ENCODE results near the gene TOPBP1.

TOPBP1 gene

GRCh38 chr3:133608388-133608787 lies 53.4 kb downstream of the TOPBP1 start:
- no peak for DNase-seq (ENCODE audit: low read depth in 2 of 2)

GRCh38 chr3:133607816-133608215 lies 53.9 kb downstream of the TOPBP1 start:
- no peak for DNase-seq (ENCODE audit: low read depth in 2 of 2)

GRCh38 chr3:133606902-133607301 lies 54.8 kb downstream of the TOPBP1 start:
- DNase-seq (ENCODE audit: low read depth in 2 of 2), result no peak

GRCh38 chr3:133606342-133606741 lies 55.4 kb downstream of the TOPBP1 start:
- DNase-seq (ENCODE audit: low read depth in 2 of 2), result no peak

- DNase-seq (ENCODE audit: low read depth in 2 of 2), result no peak
Measured at GRCh38 chr3:133600572-133601081, 61.1 kb downstream of the TOPBP1 start.

- DNase-seq (ENCODE audit: low read depth in 2 of 2), result no peak
Measured at GRCh38 chr3:133599280-133599679, 62.5 kb downstream of the TOPBP1 start.

- no peak for DNase-seq (ENCODE audit: low read depth in 2 of 2)
Measured at GRCh38 chr3:133598405-133598804, 63.3 kb downstream of the TOPBP1 start.

GRCh38 chr3:133595341-133595740 lies 66.4 kb downstream of the TOPBP1 start:
- DNase-seq (ENCODE audit: low read depth in 2 of 2), result peak in 1 of 2 donors; percentile 32

GRCh38 chr3:133593243-133593642 lies 68.5 kb downstream of the TOPBP1 start:
- DNase-seq (ENCODE audit: low read depth in 2 of 2), result no peak

- DNase-seq (ENCODE audit: low read depth in 2 of 2), result no peak
Measured at GRCh38 chr3:133592843-133593242, 68.9 kb downstream of the TOPBP1 start.

- no peak for DNase-seq (ENCODE audit: low read depth in 2 of 2)
Measured at GRCh38 chr3:133591271-133591742, 70.4 kb downstream of the TOPBP1 start.

GRCh38 chr3:133589503-133589902 lies 72.2 kb downstream of the TOPBP1 start:
- no peak for DNase-seq (ENCODE audit: low read depth in 2 of 2)

- DNase-seq (ENCODE audit: low read depth in 2 of 2), result no peak
Measured at GRCh38 chr3:133588784-133589465, 72.8 kb downstream of the TOPBP1 start.

- no peak for DNase-seq (ENCODE audit: low read depth in 2 of 2)
Measured at GRCh38 chr3:133588035-133588434, 73.7 kb downstream of the TOPBP1 start.

- no peak for DNase-seq (ENCODE audit: low read depth in 2 of 2)
Measured at GRCh38 chr3:133583396-133583795, 78.3 kb downstream of the TOPBP1 start.

- DNase-seq (ENCODE audit: low read depth in 2 of 2), result no peak
Measured at GRCh38 chr3:133578548-133579191, 83.1 kb downstream of the TOPBP1 start.

- DNase-seq (ENCODE audit: low read depth in 2 of 2), result no peak
Measured at GRCh38 chr3:133576169-133576568, 85.6 kb downstream of the TOPBP1 start.

- DNase-seq (ENCODE audit: low read depth in 2 of 2), result no peak
Measured at GRCh38 chr3:133575086-133575485, 86.7 kb downstream of the TOPBP1 start.

GRCh38 chr3:133574260-133574881 lies 87.4 kb downstream of the TOPBP1 start:
- DNase-seq (ENCODE audit: low read depth in 2 of 2), result peak; percentile 39 to 74

GRCh38 chr3:133573629-133574194 lies 88.0 kb downstream of the TOPBP1 start, which contains the start of gene CDV3:
TSS of gene CDV3 (plus strand) at chr3:133573686. CDS start at chr3:133574045, 359 bp downstream.
- no peak for DNase-seq (ENCODE audit: low read depth in 2 of 2)

GRCh38 chr3:133573054-133573628 lies 88.6 kb downstream of the TOPBP1 start:
- DNase-seq (ENCODE audit: low read depth in 2 of 2), result peak; percentile 100

Data from stimulated activated CD8-positive, alpha-beta memory T cell treated with anti-CD3 and anti-CD28 coated beads, Interleukin-7, amount 100 ng/mL, for 4 hours (primary cell).